HUES48 (cell line): ENCODE measurements around the gene PHOX2B.
A peak's percentile ranks its signal among the peaks of the same experiment; 100 is the strongest.

ENCODE experiments used
- H3K27ac ChIP-seq: one replicate; pipeline ENCODE4 v1.7.0; 2013; ENCODE audit warnings: low read depth, low read length, inconsistent platforms
- H3K27me3 ChIP-seq: 2 replicates; pipeline ENCODE4 v1.6.1; 2013; ENCODE audit warnings: mild to moderate bottlenecking, low read length; ENCODE audit not compliant: control insufficient read depth, insufficient read depth
- H3K36me3 ChIP-seq: 2 replicates; pipeline ENCODE4 v1.6.1; 2013; ENCODE audit warnings: low read length; ENCODE audit not compliant: control insufficient read depth, insufficient read depth
- H3K4me1 ChIP-seq: 2 replicates; pipeline ENCODE4 v1.6.1; 2013; ENCODE audit warnings: mild to moderate bottlenecking, low read length; ENCODE audit not compliant: control insufficient read depth, insufficient read depth
- H3K4me3 ChIP-seq: 2 replicates; pipeline ENCODE4 v1.5.1; 2013; ENCODE audit warnings: mild to moderate bottlenecking, low read depth, low read length
- H3K9ac ChIP-seq: 2 replicates; pipeline ENCODE4 v1.6.1; 2013; ENCODE audit warnings: mild to moderate bottlenecking, low read depth, low read length, moderate library complexity
- H3K9me3 ChIP-seq: 2 replicates; pipeline ENCODE4 v1.6.1; 2013; ENCODE audit warnings: low read length; ENCODE audit not compliant: control insufficient read depth, insufficient read depth

Gene PHOX2B

GRCh38 chr4:41763729-41764128 lies 15.2 kb upstream of the PHOX2B start:
- Histone ChIP-seq H3K27me3 (peaks cover 10% of the 10 kb centered on the region; the same call in 1 of the 2 replicates), H3K36me3 (no peaks in the 10 kb centered on the region), H3K27ac (no peak overlapping the region), H3K9ac (no peak overlapping the region), H3K4me3 (no peak overlapping the region), H3K9me3 (no peaks in the 10 kb centered on the region), H3K4me1 (no peaks in the 10 kb centered on the region)

GRCh38 chr4:41758884-41759283 lies 10.4 kb upstream of the PHOX2B start:
- Histone ChIP-seq H3K9ac (no peak overlapping the region), H3K4me1 (peaks cover 10% of the 10 kb centered on the region), H3K36me3 (no peaks in the 10 kb centered on the region), H3K27ac (no peak overlapping the region), H3K4me3 (no peak overlapping the region), H3K9me3 (no peaks in the 10 kb centered on the region), H3K27me3 (peaks cover 52% of the 10 kb centered on the region)

- H3K36me3 ChIP-seq = no peaks in the 10 kb centered on the region
- H3K9me3 ChIP-seq = no peaks in the 10 kb centered on the region
- H3K4me1 ChIP-seq = peaks cover 10% of the 10 kb centered on the region
- H3K27me3 ChIP-seq = peaks cover 64% of the 10 kb centered on the region
- H3K27ac ChIP-seq = peak overlapping the region; percentile 40
- no peak overlapping the region for H3K9ac ChIP-seq
- H3K4me3 ChIP-seq = peak overlapping the region; percentile 14; the same call in 1 of the 2 replicates
Observed at GRCh38 chr4:41757521-41758156, 9.1 kb upstream of the PHOX2B start.

GRCh38 chr4:41753942-41754341 lies 5.4 kb upstream of the PHOX2B start:
- H3K9me3 ChIP-seq = no peaks in the 10 kb centered on the region
- no peak overlapping the region for H3K27ac ChIP-seq

GRCh38 chr4:41752081-41752836 lies 3.7 kb upstream of the PHOX2B start:
- H3K36me3 ChIP-seq = no peaks in the 10 kb centered on the region
- H3K27ac ChIP-seq = no peak overlapping the region
- H3K9ac ChIP-seq = no peak overlapping the region
- peaks cover 36% of the 10 kb centered on the region for H3K4me1 ChIP-seq
- H3K4me3 ChIP-seq = peak overlapping the region; percentile 38
- no peaks in the 10 kb centered on the region for H3K9me3 ChIP-seq
- H3K27me3 ChIP-seq = peaks cover 100% of the 10 kb centered on the region

More at GRCh38 chr4:41753942-41754341, 5.4 kb upstream of the PHOX2B start:
- Histone ChIP-seq H3K27me3 (peaks cover 97% of the 10 kb centered on the region), H3K4me1 (peaks cover 28% of the 10 kb centered on the region), H3K4me3 (no peak overlapping the region), H3K36me3 (no peaks in the 10 kb centered on the region), H3K9ac (no peak overlapping the region)

GRCh38 chr4:41751449-41752061 lies 3.0 kb upstream of the PHOX2B start:
- no peaks in the 10 kb centered on the region for H3K36me3 ChIP-seq
- no peaks in the 10 kb centered on the region for H3K9me3 ChIP-seq
- H3K9ac ChIP-seq = no peak overlapping the region
- peaks cover 42% of the 10 kb centered on the region for H3K4me1 ChIP-seq
- H3K27ac ChIP-seq = no peak overlapping the region
- H3K4me3 ChIP-seq = peak overlapping the region; percentile 38
- peaks cover 100% of the 10 kb centered on the region for H3K27me3 ChIP-seq

- Histone ChIP-seq H3K9ac (no peak overlapping the region), H3K36me3 (no peaks in the 10 kb centered on the region), H3K4me1 (peaks cover 47% of the 10 kb centered on the region), H3K27me3 (peaks cover 100% of the 10 kb centered on the region), H3K27ac (no peak overlapping the region), H3K9me3 (no peaks in the 10 kb centered on the region), H3K4me3 (peak overlapping the region; percentile 38)
Observed at GRCh38 chr4:41750626-41751448, 2.3 kb upstream of the PHOX2B start.

GRCh38 chr4:41750121-41750625 lies 1.6 kb upstream of the PHOX2B start:
- Histone ChIP-seq H3K36me3 (no peaks in the 10 kb centered on the region), H3K9ac (no peak overlapping the region), H3K27ac (no peak overlapping the region), H3K4me3 (no peak overlapping the region), H3K4me1 (peaks cover 47% of the 10 kb centered on the region), H3K27me3 (peaks cover 100% of the 10 kb centered on the region), H3K9me3 (no peaks in the 10 kb centered on the region)

- Histone ChIP-seq H3K4me3 (no peak overlapping the region), H3K27ac (no peak overlapping the region), H3K9ac (no peak overlapping the region), H3K4me1 (peaks cover 51% of the 10 kb centered on the region), H3K9me3 (no peaks in the 10 kb centered on the region), H3K27me3 (peaks cover 100% of the 10 kb centered on the region), H3K36me3 (no peaks in the 10 kb centered on the region)
Observed at GRCh38 chr4:41749631-41750039, 1.1 kb upstream of the PHOX2B start.

GRCh38 chr4:41748074-41748570 lies 403 bp downstream of the PHOX2B start:
- H3K9ac ChIP-seq = no peak overlapping the region
- no peak overlapping the region for H3K27ac ChIP-seq
- no peaks in the 10 kb centered on the region for H3K36me3 ChIP-seq
- no peaks in the 10 kb centered on the region for H3K9me3 ChIP-seq
- H3K27me3 ChIP-seq = peaks cover 100% of the 10 kb centered on the region
- H3K4me3 ChIP-seq = no peak overlapping the region
- H3K4me1 ChIP-seq = peaks cover 53% of the 10 kb centered on the region
